Brain microvascular endothelial cell (primary cell): ENCODE results near the gene GALC.

Experiments
- DNase-seq: peaks from one replicate; pipeline ENCODE4 v3.0.0-alpha.2; 2020
- H3K27ac ChIP-seq: fragments of 250-450 bp; sonication (Bioruptor Pico); 2 replicates; pipeline ENCODE4 v1.5.1; 2020; ENCODE audit warnings: mild to moderate bottlenecking, moderate library complexity
- H3K27me3 ChIP-seq: fragments of 250-450 bp; sonication (Bioruptor Pico); replicated peaks from 2 replicates; pipeline ENCODE4 v1.5.1; 2020; ENCODE audit warnings: mild to moderate bottlenecking
- H3K36me3 ChIP-seq: fragments of 250-450 bp; sonication (Bioruptor Pico); replicated peaks from 2 replicates; pipeline ENCODE4 v1.5.1; 2020; ENCODE audit warnings: mild to moderate bottlenecking
- H3K4me3 ChIP-seq: 2 replicates; pipeline ENCODE4 v1.5.1; 2011; ENCODE audit warnings: low read depth, mild to moderate bottlenecking, control low read depth, low read length, moderate library complexity
- in situ Hi-C: cut with HindIII; loops from 2 replicates; pipeline ENCODE4 v1.10.0; 2017; ENCODE audit warnings: low sequenced_read_pairs, low pct_ligation_motif_present
- TF ChIP-seq, protein P1 (sequence below): IDR thresholded peaks from 2 replicates; pipeline ENCODE4 v1.5.1; 2011; ENCODE audit warnings: low read depth, mild to moderate bottlenecking, moderate library complexity, low read length, control low read depth, inconsistent platforms; ENCODE audit errors: missing control alignments

Gene GALC

GRCh38 chr14:88034076-88034475, 41.1 kb upstream of the GALC start:
- in situ Hi-C loops, result no loop called here
- no peak overlapping the region for H3K4me3 ChIP-seq
- DNase-seq, result no peak
- TF ChIP-seq, protein P1, sequence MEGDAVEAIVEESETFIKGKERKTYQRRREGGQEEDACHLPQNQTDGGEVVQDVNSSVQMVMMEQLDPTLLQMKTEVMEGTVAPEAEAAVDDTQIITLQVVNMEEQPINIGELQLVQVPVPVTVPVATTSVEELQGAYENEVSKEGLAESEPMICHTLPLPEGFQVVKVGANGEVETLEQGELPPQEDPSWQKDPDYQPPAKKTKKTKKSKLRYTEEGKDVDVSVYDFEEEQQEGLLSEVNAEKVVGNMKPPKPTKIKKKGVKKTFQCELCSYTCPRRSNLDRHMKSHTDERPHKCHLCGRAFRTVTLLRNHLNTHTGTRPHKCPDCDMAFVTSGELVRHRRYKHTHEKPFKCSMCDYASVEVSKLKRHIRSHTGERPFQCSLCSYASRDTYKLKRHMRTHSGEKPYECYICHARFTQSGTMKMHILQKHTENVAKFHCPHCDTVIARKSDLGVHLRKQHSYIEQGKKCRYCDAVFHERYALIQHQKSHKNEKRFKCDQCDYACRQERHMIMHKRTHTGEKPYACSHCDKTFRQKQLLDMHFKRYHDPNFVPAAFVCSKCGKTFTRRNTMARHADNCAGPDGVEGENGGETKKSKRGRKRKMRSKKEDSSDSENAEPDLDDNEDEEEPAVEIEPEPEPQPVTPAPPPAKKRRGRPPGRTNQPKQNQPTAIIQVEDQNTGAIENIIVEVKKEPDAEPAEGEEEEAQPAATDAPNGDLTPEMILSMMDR, result no peak
- no peak overlapping the region for H3K27ac ChIP-seq
- H3K27me3 ChIP-seq, result no peaks in the 10 kb centered on the region
- no peaks in the 10 kb centered on the region for H3K36me3 ChIP-seq

DNA sequence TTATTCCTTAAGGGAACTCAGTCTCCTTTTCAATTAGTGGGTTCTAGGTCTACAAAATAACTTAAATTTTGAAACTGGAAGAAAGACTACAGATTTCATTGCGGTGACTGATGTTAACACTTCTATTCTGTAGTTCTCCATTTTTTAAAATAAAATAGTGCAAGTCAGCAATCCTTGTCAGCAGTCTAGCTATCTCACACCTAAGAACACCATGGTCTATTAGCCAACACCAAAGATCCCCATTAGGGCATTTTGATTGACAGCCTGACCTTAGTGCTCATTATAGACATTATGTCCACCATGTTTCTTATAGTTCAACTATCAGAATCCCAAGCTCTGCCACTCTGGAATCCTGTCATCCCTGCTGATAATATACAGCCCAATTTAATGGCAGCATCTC, 39.4 kb upstream of the GALC start:
- no peak overlapping the region for H3K27ac ChIP-seq
- H3K27me3 ChIP-seq, result no peaks in the 10 kb centered on the region
- in situ Hi-C loops, result no loop called here
- no peaks in the 10 kb centered on the region for H3K36me3 ChIP-seq
- no peak for DNase-seq
- H3K4me3 ChIP-seq, result no peak overlapping the region
- TF ChIP-seq, protein P1, result no peak

DNA sequence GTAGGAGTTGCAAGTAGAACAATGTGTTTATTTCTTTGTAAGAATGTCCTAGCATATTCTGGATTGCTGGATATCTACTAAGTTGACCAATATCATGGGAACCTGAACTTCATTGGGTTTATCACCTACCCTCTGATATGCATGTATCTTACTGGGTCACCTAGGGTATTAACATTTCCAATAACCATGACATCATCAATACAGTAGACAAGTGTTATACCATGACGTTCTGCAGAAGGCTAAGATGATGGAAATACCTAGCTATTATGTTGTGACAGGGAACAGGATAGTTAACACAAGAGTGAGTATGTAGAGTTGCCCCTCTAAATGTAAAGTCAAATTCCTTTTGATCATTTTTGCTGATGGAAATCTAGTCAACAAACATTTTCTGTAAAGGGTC, 37.9 kb upstream of the GALC start:
- Histone ChIP-seq H3K27me3 (no peaks in the 10 kb centered on the region), H3K36me3 (no peaks in the 10 kb centered on the region), H3K27ac (no peak overlapping the region), H3K4me3 (no peak overlapping the region)
- no peak for DNase-seq
- in situ Hi-C loops, result no loop called here
- TF ChIP-seq, protein P1, result no peak

DNA sequence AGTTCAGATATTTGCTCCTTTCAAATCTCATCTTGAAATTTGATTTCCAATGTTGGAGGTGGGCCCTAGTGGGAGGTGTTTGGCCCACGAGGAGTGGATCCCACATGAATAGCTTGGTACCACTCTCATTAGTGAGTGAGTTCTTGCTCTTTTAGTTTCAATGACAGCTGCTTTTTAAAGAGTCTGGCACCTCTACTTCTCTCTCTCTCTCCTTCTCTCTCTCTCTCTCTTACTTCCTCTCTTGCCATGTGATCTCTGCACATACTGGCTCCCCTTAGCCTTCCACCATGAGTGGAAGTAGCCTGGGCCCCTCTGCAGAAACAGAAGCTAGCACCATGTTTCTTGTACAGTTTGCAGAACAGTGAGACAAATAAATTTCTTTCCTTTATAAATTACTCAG, 37.1 kb upstream of the GALC start:
- no peak overlapping the region for H3K4me3 ChIP-seq
- DNase-seq, result no peak
- H3K36me3 ChIP-seq, result no peaks in the 10 kb centered on the region
- no peaks in the 10 kb centered on the region for H3K27me3 ChIP-seq
- in situ Hi-C loops, result no loop called here
- H3K27ac ChIP-seq, result no peak overlapping the region
- TF ChIP-seq, protein P1, result no peak

GRCh38 chr14:88029500-88029899, 36.5 kb upstream of the GALC start:
- no peak overlapping the region for H3K27ac ChIP-seq
- in situ Hi-C loops, result no loop called here
- DNase-seq, result no peak
- no peaks in the 10 kb centered on the region for H3K27me3 ChIP-seq
- H3K36me3 ChIP-seq, result no peaks in the 10 kb centered on the region
- H3K4me3 ChIP-seq, result no peak overlapping the region
- TF ChIP-seq, protein P1, result no peak

GRCh38 chr14:88026890-88027289, 33.9 kb upstream of the GALC start:
- Histone ChIP-seq H3K27ac (no peak overlapping the region), H3K36me3 (no peaks in the 10 kb centered on the region), H3K4me3 (no peak overlapping the region), H3K27me3 (no peaks in the 10 kb centered on the region)
- TF ChIP-seq, protein P1, result no peak
- no peak for DNase-seq
- in situ Hi-C loops, result no loop called here
